HL-60 (cell line): ENCODE data around the gene MKLN1.
A peak's percentile ranks its signal among the peaks of the same experiment; 100 is the strongest.

ENCODE experiments used
- DNase-seq, 2 experiments: peaks; one replicate each; pipeline ENCODE4 v3.0.0-alpha.2; 2010 to 2020; ENCODE audit warnings: low read depth in 1 of 2, low spot score in 1 of 2
- H3K27ac ChIP-seq: fragments of 250-450 bp; sonication (Bioruptor Pico); replicated peaks from 2 replicates; pipeline ENCODE4 v1.5.1; 2020; ENCODE audit warnings: mild to moderate bottlenecking, moderate library complexity
- H3K27me3 ChIP-seq: fragments of 250-450 bp; sonication (Bioruptor Pico); 2 replicates; pipeline ENCODE4 v1.5.1; 2021; ENCODE audit warnings: mild to moderate bottlenecking, moderate library complexity; ENCODE audit not compliant: insufficient read depth, poor library complexity, severe bottlenecking
- H3K4me3 ChIP-seq: replicated peaks from 2 replicates; pipeline ENCODE4 v1.5.1; 2011; ENCODE audit warnings: mild to moderate bottlenecking, control low read depth, low read length; ENCODE audit not compliant: insufficient read depth
- CTCF ChIP-seq: IDR thresholded peaks from one replicate; pipeline ENCODE4 v1.5.1; 2011; ENCODE audit warnings: low read length, control low read depth, inconsistent platforms; ENCODE audit not compliant: insufficient read depth
- GABPA ChIP-seq: IDR thresholded peaks from 2 replicates; pipeline ENCODE4 v1.6.1; 2012; ENCODE audit warnings: low read depth
- POLR2AphosphoS5 ChIP-seq: IDR thresholded peaks from 2 replicates; pipeline ENCODE4 v1.6.1; 2012; ENCODE audit warnings: low read depth
- REST ChIP-seq: IDR thresholded peaks from 2 replicates; pipeline ENCODE4 v1.6.1; 2012; ENCODE audit warnings: low read depth; ENCODE audit not compliant: insufficient replicate concordance
- SPI1 ChIP-seq: IDR thresholded peaks from 2 replicates; pipeline ENCODE4 v1.6.1; 2012; ENCODE audit warnings: low read depth, mild to moderate bottlenecking, borderline replicate concordance

Gene MKLN1

GRCh38 chr7:131342864-131343442, 15.3 kb downstream of the MKLN1 start:
- peak in 1 of 2 experiments; percentile 25 for DNase-seq
- no peak for TF ChIP-seq CTCF
- no peak for TF ChIP-seq GABPA
- TF ChIP-seq REST: no peak
- TF ChIP-seq POLR2AphosphoS5: no peak
- TF ChIP-seq SPI1: no peak
- Histone ChIP-seq H3K27ac (no peak overlapping the region), H3K4me3 (no peak overlapping the region), H3K27me3 (no peaks in the 10 kb centered on the region)

- no peak overlapping the region for H3K27ac ChIP-seq
- H3K27me3 ChIP-seq: no peaks in the 10 kb centered on the region
- no peak for TF ChIP-seq CTCF
- TF ChIP-seq SPI1: no peak
- no peak for TF ChIP-seq REST
- TF ChIP-seq GABPA: no peak
- TF ChIP-seq POLR2AphosphoS5: no peak
- H3K4me3 ChIP-seq: no peak overlapping the region
- no peak for DNase-seq
These were observed 19.4 kb downstream of the MKLN1 start for GRCh38 chr7:131346885-131347592.

- no peak overlapping the region for H3K27ac ChIP-seq
- no peak overlapping the region for H3K4me3 ChIP-seq
- no peak for DNase-seq
- H3K27me3 ChIP-seq: no peaks in the 10 kb centered on the region
- TF ChIP-seq REST (no peak), POLR2AphosphoS5 (no peak), SPI1 (no peak), CTCF (no peak), GABPA (no peak)
These were observed 24.4 kb downstream of the MKLN1 start for GRCh38 chr7:131352032-131352431.
